ENCODE measurements around the gene TKFC.

TKFC gene

GRCh38 chr11:61309739-61310138 lies 23.3 kb upstream of the TKFC start:
- TF ChIP-seq GABPA (IDR thresholded peaks at IDR 0.05; ENCODE audit: low read depth) (no peak), REST (IDR thresholded peaks at IDR 0.05; ENCODE audit: insufficient replicate concordance, low read depth) (no peak), POLR2AphosphoS5 (IDR thresholded peaks at IDR 0.05; ENCODE audit: low read depth) (no peak), CTCF (IDR thresholded peaks at IDR 0.05; ENCODE audit: insufficient read depth, low read length) (no peak), SPI1 (IDR thresholded peaks at IDR 0.05; ENCODE audit: borderline replicate concordance, low read depth) (no peak)
- H3K27ac ChIP-seq (replicated peaks), result no peak overlapping the region
- no peak overlapping the region for H3K4me3 ChIP-seq (replicated peaks; ENCODE audit: insufficient read depth, low read length)
- no peaks in the 10 kb centered on the region for H3K27me3 ChIP-seq (ENCODE audit: insufficient read depth, poor library complexity, severe bottlenecking)
- DNase-seq (ENCODE audit: low read depth in 1 of 2, low spot score in 1 of 2), result no peak

GRCh38 chr11:61310749-61311148 lies 22.3 kb upstream of the TKFC start:
- no peak overlapping the region for H3K27ac ChIP-seq (replicated peaks)
- no peak for DNase-seq (ENCODE audit: low read depth in 1 of 2, low spot score in 1 of 2)
- no peak overlapping the region for H3K4me3 ChIP-seq (replicated peaks; ENCODE audit: insufficient read depth, low read length)
- TF ChIP-seq GABPA (IDR thresholded peaks at IDR 0.05; ENCODE audit: low read depth) (no peak), SPI1 (IDR thresholded peaks at IDR 0.05; ENCODE audit: borderline replicate concordance, low read depth) (no peak), CTCF (IDR thresholded peaks at IDR 0.05; ENCODE audit: insufficient read depth, low read length) (no peak), REST (IDR thresholded peaks at IDR 0.05; ENCODE audit: insufficient replicate concordance, low read depth) (no peak), POLR2AphosphoS5 (IDR thresholded peaks at IDR 0.05; ENCODE audit: low read depth) (no peak)
- no peaks in the 10 kb centered on the region for H3K27me3 ChIP-seq (ENCODE audit: insufficient read depth, poor library complexity, severe bottlenecking)

- Histone ChIP-seq H3K27ac (replicated peaks) (no peak overlapping the region), H3K4me3 (replicated peaks; ENCODE audit: insufficient read depth, low read length) (no peak overlapping the region), H3K27me3 (ENCODE audit: insufficient read depth, poor library complexity, severe bottlenecking) (no peaks in the 10 kb centered on the region)
- TF ChIP-seq GABPA (IDR thresholded peaks at IDR 0.05; ENCODE audit: low read depth) (no peak), POLR2AphosphoS5 (IDR thresholded peaks at IDR 0.05; ENCODE audit: low read depth) (no peak), REST (IDR thresholded peaks at IDR 0.05; ENCODE audit: insufficient replicate concordance, low read depth) (no peak), SPI1 (IDR thresholded peaks at IDR 0.05; ENCODE audit: borderline replicate concordance, low read depth) (no peak), CTCF (IDR thresholded peaks at IDR 0.05; ENCODE audit: insufficient read depth, low read length) (no peak)
- DNase-seq (ENCODE audit: low read depth in 1 of 2, low spot score in 1 of 2), result no peak
These were observed 17.8 kb upstream of the TKFC start for GRCh38 chr11:61315260-61315659.

All from HL-60 (cell line).